Heart left ventricle (tissue), 13 donors: ENCODE results near the gene UPK3BL2.
"Not testable (repeated sequence)": the region's sequence is repeated elsewhere in the genome, so short reads cannot be mapped to it uniquely, and the experiment has no call there.

ENCODE experiments used
- POLR2A ChIP-seq, 2 donors: fragments of 450-650 bp; IDR thresholded peaks; one replicate each; pipeline ENCODE4 v1.6.1; 2017; ENCODE audit warnings: antibody characterized with exemption in 2 of 2, mild to moderate bottlenecking in 2 of 2, moderate library complexity in 2 of 2
- TF ChIP-seq, protein P1 (sequence below), 12 donors: fragments of 200-600 bp; sonication (generic) in 4 of 12; IDR thresholded peaks; one replicate each; pipeline versions ENCODE4 v1.5.0 to v1.8.0; 2018 to 2022; ENCODE audit warnings: antibody characterized with exemption in 12 of 12, mild to moderate bottlenecking in 5 of 12
- donor health status: ischemic (EF 13 %, LVEDD 7.1; RV severe dilation, severe dysfunction).
- donor health status: DM: no; HTN: yes; CAD: no.
- donor health status: DM: no; HTN: no; CAD: no.
- donor health status: ischemic (EF 25% LVEDD 6.9; RV normal size, moderate dysfunction).
- donor health status: ischemic (EF 25% LVEDD 5.7; RV mildly dilated, moderate dysfunction).
- donor health status: ischemic (EF 35%, LVEDD 5.7; RV mildly dilated, moderate dysfunction).
- donor health status: nonischemic (EF 11% LVEDD 7.7; RV severe dilation, severe dysfunction).
- donor health status: DM: yes; HTN: yes; CAD: no.
- donor health status: PGD.
- donor health status: ischemic (EF 29% LVEDD 5.4; RV normal size, mild dysfunction).
- donor health status: nonischemic (EF 23%, LVEDD 6.1; RV moderate dilation, normal function).

DNA sequence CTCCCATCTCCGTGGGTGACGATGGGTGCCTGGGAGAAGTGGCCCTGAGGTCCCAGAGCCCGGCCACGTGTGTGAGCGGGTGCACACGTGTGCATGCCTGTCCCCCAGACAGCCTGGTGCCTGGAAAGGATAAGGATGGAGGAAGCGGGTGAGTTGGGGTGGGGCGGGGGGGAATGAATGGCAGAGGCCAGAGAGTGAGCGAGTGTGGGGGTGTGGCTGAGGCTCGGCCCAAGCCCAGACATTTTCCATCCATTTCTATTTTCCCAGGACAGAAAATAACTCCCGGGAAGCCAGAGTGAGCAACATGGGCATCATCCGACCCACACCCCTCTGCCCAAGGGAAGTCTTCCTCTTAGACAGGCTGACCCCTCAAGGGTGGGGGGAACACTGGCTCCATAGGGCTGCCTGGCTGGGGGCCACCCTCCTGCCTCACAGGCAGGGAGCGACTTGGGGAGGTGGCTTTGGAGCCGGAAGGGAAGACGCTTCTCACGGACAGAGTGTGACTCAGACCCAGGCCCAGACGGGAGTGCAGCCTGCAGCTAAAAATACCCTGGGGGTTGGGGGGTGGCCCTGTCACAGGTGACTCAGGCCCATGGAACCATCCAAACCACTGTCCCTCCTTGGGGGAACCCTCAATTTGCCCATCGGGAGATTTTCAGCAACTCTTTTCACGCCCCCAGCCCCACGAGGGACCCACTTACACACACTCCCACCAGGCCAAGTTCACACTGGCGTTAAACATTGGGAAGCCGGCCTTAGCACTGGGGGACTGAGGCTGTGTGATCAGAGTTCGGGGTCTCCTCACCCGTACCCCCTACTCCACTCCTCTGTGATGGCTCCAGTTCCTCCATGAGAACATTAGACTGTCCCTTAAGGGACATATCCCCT, 38.0 kb downstream of the UPK3BL2 start:
- TF ChIP-seq, protein P1, sequence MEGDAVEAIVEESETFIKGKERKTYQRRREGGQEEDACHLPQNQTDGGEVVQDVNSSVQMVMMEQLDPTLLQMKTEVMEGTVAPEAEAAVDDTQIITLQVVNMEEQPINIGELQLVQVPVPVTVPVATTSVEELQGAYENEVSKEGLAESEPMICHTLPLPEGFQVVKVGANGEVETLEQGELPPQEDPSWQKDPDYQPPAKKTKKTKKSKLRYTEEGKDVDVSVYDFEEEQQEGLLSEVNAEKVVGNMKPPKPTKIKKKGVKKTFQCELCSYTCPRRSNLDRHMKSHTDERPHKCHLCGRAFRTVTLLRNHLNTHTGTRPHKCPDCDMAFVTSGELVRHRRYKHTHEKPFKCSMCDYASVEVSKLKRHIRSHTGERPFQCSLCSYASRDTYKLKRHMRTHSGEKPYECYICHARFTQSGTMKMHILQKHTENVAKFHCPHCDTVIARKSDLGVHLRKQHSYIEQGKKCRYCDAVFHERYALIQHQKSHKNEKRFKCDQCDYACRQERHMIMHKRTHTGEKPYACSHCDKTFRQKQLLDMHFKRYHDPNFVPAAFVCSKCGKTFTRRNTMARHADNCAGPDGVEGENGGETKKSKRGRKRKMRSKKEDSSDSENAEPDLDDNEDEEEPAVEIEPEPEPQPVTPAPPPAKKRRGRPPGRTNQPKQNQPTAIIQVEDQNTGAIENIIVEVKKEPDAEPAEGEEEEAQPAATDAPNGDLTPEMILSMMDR (IDR thresholded peaks at IDR 0.05) = not testable (repeated sequence)
- TF ChIP-seq POLR2A (IDR thresholded peaks at IDR 0.05) = not testable (repeated sequence)
